HepG2 (cell line): ENCODE results near the gene SLC22A7. TPM values are rescaled to one million over a fixed set of nuclear protein-coding genes. Genes with fewer than 3 reads are reported as not detected.
A peak's percentile ranks its signal among the peaks of the same experiment; 100 is the strongest.
"Not testable (repeated sequence)": the region's sequence is repeated elsewhere in the genome, so short reads cannot be mapped to it uniquely, and the experiment has no call there.

ENCODE experiments used
- ATAC-seq: fragments of 200-7000 bp; cut with Tn5 transposase; 3 replicates; pipeline ENCODE4 v1.9.1; 2020; ENCODE audit warnings: mild to moderate bottlenecking, moderate library complexity
- BruUV-seq: library from RNA; stranded (reverse); fragments of 400-500 nt; replicated peaks from 2 replicates; lab custom pipeline; 2021; lab: Mats Ljungman, UMichigan
- CTCF ChIA-PET: fragments of 300-600 bp; formaldehyde crosslinking; extraction: SDS; loops from one replicate; lab custom pipeline; 2021; ENCODE audit warnings: low total read pairs, inconsistent platforms, low intra/inter-chr PET ratio; lab: Yijun Ruan, JAX
- POLR2A ChIA-PET: fragments of 350-600 bp; sonication (Branson Sonifier 250); formaldehyde crosslinking; loops from one replicate; lab custom pipeline; 2020; ENCODE audit warnings: antibody characterized with exemption, inconsistent platforms; lab: Yijun Ruan, JAX
- DNase-seq: peaks from one replicate; pipeline ENCODE4 v3.0.0-alpha.2; 2015; ENCODE audit warnings: low spot score
- FAIRE-seq: peaks from 3 replicates; lab custom pipeline; 2011; peaks lifted over from hg19 to GRCh38; lab: Jason Lieb, UNC
- H2AFZ ChIP-seq: one replicate; pipeline ENCODE4 v1.6.1; 2011; ENCODE audit warnings: low read length, inconsistent platforms
- H3K27ac ChIP-seq: fragments of 300-600 bp; 3 replicates; pipeline ENCODE4 v1.8.0; 2011; ENCODE audit warnings: mixed run types, mild to moderate bottlenecking, mixed read lengths, low read length, inconsistent platforms; ENCODE audit not compliant: insufficient read depth; ENCODE audit errors: extremely low read length
- H3K27me3 ChIP-seq, 2 experiments: fragments of 200-600 bp in 1 of 2; 2 replicates in 1 of 2; 3 replicates in 1 of 2; pipeline versions ENCODE4 v1.6.0 to v1.8.0; 2011; ENCODE audit warnings: low read length in 2 of 2, mild to moderate bottlenecking in 2 of 2, moderate library complexity in 2 of 2, inconsistent platforms in 1 of 2; ENCODE audit not compliant: insufficient read depth in 2 of 2, control insufficient read depth in 1 of 2
- H3K36me3 ChIP-seq, 2 experiments: fragments of 200-600 bp in 1 of 2; replicated peaks in 1 of 2; 2 replicates in 1 of 2; 3 replicates in 1 of 2; pipeline versions ENCODE4 v1.5.1 to v1.8.0; 2011; ENCODE audit warnings: low read length in 2 of 2, inconsistent platforms in 1 of 2; ENCODE audit not compliant: insufficient read depth in 2 of 2, control insufficient read depth in 1 of 2
- H3K4me1 ChIP-seq: 2 replicates; pipeline ENCODE4 v1.5.1; 2012; ENCODE audit warnings: low read length, inconsistent platforms; ENCODE audit not compliant: insufficient read depth
- H3K4me2 ChIP-seq: 2 replicates; pipeline ENCODE4 v1.6.0; 2011; ENCODE audit warnings: low read depth, low read length, inconsistent platforms
- H3K4me3 ChIP-seq, 3 experiments: fragments of 200-600 bp in 1 of 3; sonication (generic), shearing (Covaris generic) in 1 of 3; replicated peaks in 1 of 3; 2 replicates each; pipeline ENCODE4 v1.5.1; 2011 to 2016; ENCODE audit warnings: low read length in 3 of 3, inconsistent platforms in 2 of 3, low read depth in 2 of 3, mild to moderate bottlenecking in 2 of 3, control low read depth in 1 of 3, mixed read lengths in 1 of 3; ENCODE audit not compliant: insufficient read depth in 1 of 3
- H3K79me2 ChIP-seq: one replicate; pipeline ENCODE4 v1.6.1; 2011; ENCODE audit warnings: low read length, inconsistent platforms; ENCODE audit not compliant: insufficient read depth
- H3K9ac ChIP-seq: 2 replicates; pipeline ENCODE4 v1.6.0; 2011; ENCODE audit warnings: mild to moderate bottlenecking, low read depth, low read length, inconsistent platforms; ENCODE audit not compliant: insufficient read depth
- H3K9me3 ChIP-seq: 2 replicates; pipeline ENCODE4 v1.5.1; 2012; ENCODE audit warnings: mild to moderate bottlenecking, low read length
- H4K20me1 ChIP-seq: 2 replicates; pipeline ENCODE4 v1.6.0; 2011; ENCODE audit warnings: inconsistent platforms, mild to moderate bottlenecking, low read length, moderate library complexity; ENCODE audit not compliant: insufficient read depth
- DNMT1 ChIP-seq: sonication (generic); formaldehyde crosslinking; IDR thresholded peaks from 2 replicates; pipeline ENCODE4 v1.5.1; 2020; ENCODE audit warnings: mild to moderate bottlenecking, missing genetic modification reagents
- DNMT3B ChIP-seq: conservative IDR thresholded peaks from 2 replicates; pipeline ENCODE4 v1.6.1; 2016; ENCODE audit warnings: missing biosample characterization, control low read depth
- MBD4 ChIP-seq: IDR thresholded peaks from 2 replicates; pipeline ENCODE4 v1.6.1; 2012; ENCODE audit warnings: low read length, inconsistent platforms, borderline replicate concordance
- ZBTB20 ChIP-seq: sonication (generic); formaldehyde crosslinking; IDR thresholded peaks from 2 replicates; pipeline ENCODE4 v1.8.1; 2023; ENCODE audit warnings: missing genetic modification reagents, low read depth, mild to moderate bottlenecking, borderline replicate concordance
- ZSCAN9 ChIP-seq: IDR thresholded peaks from 2 replicates; pipeline ENCODE4 v1.6.1; 2016; ENCODE audit warnings: borderline replicate concordance
- WGBS: methylation state at CpG from one replicate; pipeline ENCODE4 v1.1.6; 2017; ENCODE audit warnings: low lambda C conversion rate; 5-methylcytosine and 5-hydroxymethylcytosine counted together
- in situ Hi-C: cut with HindIII; loops from 2 replicates; pipeline ENCODE4 v1.10.0; 2017; ENCODE audit warnings: low pct_unique_long_range_greater_than_20kb; ENCODE audit not compliant: extremely low pct_ligation_motif_present
- intact Hi-C: fragments of 100-400 bp; cut with micrococcal nuclease; formaldehyde crosslinking; loops from one replicate; pipeline ENCODE4 v1.10.0; 2022; ENCODE audit not compliant: unreplicated experiment
- polyA plus RNA-seq, 8 experiments: library from polyadenylated mRNA; depleted of rRNA in 3 of 8; stranded (reverse) in 7 of 8; unstranded in 1 of 8; fragments of >200 nt; fragmentation: Illumina TruSeq in 4 of 8; extraction: Trizol in 4 of 8; gene quantifications; 2 replicates each; pipeline versions ENCODE4 v1.2.1 to v1.2.3, GENCODE V29; 2011 to 2016; ENCODE audit warnings: low read depth in 4 of 8, missing spikeins in 1 of 8, mixed read lengths in 1 of 8; ENCODE audit not compliant: insufficient read depth in 1 of 8
- total RNA-seq, 5 experiments: library from RNA; depleted of rRNA; stranded (reverse); fragments of >200 nt; fragmentation: Illumina TruSeq; extraction: Trizol; gene quantifications; 2 replicates each; pipeline ENCODE4 v1.2.3, GENCODE V29; 2016; ENCODE audit warnings: low read depth in 1 of 5
- TF ChIP-seq, protein P1 (sequence below): sonication (generic); formaldehyde crosslinking; IDR thresholded peaks from 2 replicates; pipeline ENCODE4 v1.5.0; 2020; ENCODE audit warnings: missing genetic modification reagents, mild to moderate bottlenecking, borderline replicate concordance

The SLC22A7 gene
- total and polyA plus RNA-seq, 2 of the 13 experiments (the other 11 are each of a cell fraction or from before 2014, with no cell fraction given): 5.3 to 22.6 TPM

GRCh38 chr6:43302126-43302525 lies 4.1 kb downstream of the SLC22A7 start:
- no peak for DNase-seq
- H3K4me2 ChIP-seq: no peak overlapping the region
- no peak overlapping the region for H3K27ac ChIP-seq
- H3K9ac ChIP-seq: no peak overlapping the region
- no TSS peak for BruUV-seq
- no peaks in the 10 kb centered on the region; a peak in 1 of 5 replicates for H3K36me3 ChIP-seq
- 91% methylated on average over 9 of the region's 19 CpGs for WGBS
- no peak for TF ChIP-seq ZSCAN9
- no peak for TF ChIP-seq ZBTB20
- no peak for TF ChIP-seq DNMT3B (CRISPR knock-in tag)
- TF ChIP-seq, protein P1, sequence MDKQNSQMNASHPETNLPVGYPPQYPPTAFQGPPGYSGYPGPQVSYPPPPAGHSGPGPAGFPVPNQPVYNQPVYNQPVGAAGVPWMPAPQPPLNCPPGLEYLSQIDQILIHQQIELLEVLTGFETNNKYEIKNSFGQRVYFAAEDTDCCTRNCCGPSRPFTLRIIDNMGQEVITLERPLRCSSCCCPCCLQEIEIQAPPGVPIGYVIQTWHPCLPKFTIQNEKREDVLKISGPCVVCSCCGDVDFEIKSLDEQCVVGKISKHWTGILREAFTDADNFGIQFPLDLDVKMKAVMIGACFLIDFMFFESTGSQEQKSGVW: no peak
- no peak for TF ChIP-seq MBD4
- 0 out of 2 replicates have a peak, but pooled peaks have one; percentile 14 for TF ChIP-seq DNMT1 (CRISPR knock-in tag)
- TF ChIP-seq, all 625 proteins: peak for 1
- no peak for ATAC-seq
- no peaks in the 10 kb centered on the region for H4K20me1 ChIP-seq
- intact Hi-C loops: no loop called here
- H3K9me3 ChIP-seq: no peaks in the 10 kb centered on the region
- H2AFZ ChIP-seq: no peak overlapping the region
- no peaks in the 10 kb centered on the region for H3K79me2 ChIP-seq
- POLR2A ChIA-PET: no interaction called here
- no peak overlapping the region for H3K4me3 ChIP-seq
- FAIRE-seq: no peak
- H3K4me1 ChIP-seq: peaks cover 32% of the 10 kb centered on the region
- in situ Hi-C loops: no loop called here
- CTCF ChIA-PET: no interaction called here
- no peaks in the 10 kb centered on the region for H3K27me3 ChIP-seq

GRCh38 chr6:43303006-43303405 lies 4.9 kb downstream of the SLC22A7 start:
- not testable (repeated sequence) for ATAC-seq

More at GRCh38 chr6:43303006-43303405, 4.9 kb downstream of the SLC22A7 start:
- H3K79me2 ChIP-seq, H3K9me3 ChIP-seq, H3K4me2 ChIP-seq, DNase-seq, H3K4me3 ChIP-seq, H3K36me3 ChIP-seq, intact Hi-C loops, H4K20me1 ChIP-seq, H2AFZ ChIP-seq, H3K27me3 ChIP-seq, FAIRE-seq, in situ Hi-C loops, BruUV-seq, CTCF ChIA-PET, H3K9ac ChIP-seq, H3K27ac ChIP-seq: not testable (repeated sequence)
- peaks cover 32% of the 10 kb centered on the region for H3K4me1 ChIP-seq
- 93% methylated on average over 11 of the region's 11 CpGs for WGBS
- POLR2A ChIA-PET: interaction anchor here (2.0 kb wide), 1 partner anchor 12 kb away, joined by 8 read pairs; no protein-coding TSS in a partner anchor
